HEK293 (cell line): ENCODE measurements around the gene RNF187.

Experiments
- FEZF1 ChIP-seq: fragments of 450-650 bp; formaldehyde crosslinking; IDR thresholded peaks from 2 replicates; pipeline ENCODE4 v1.5.1; 2016; ENCODE audit warnings: missing biosample characterization, missing genetic modification characterization
- GLI4 ChIP-seq: fragments of 450-650 bp; formaldehyde crosslinking; IDR thresholded peaks from 2 replicates; pipeline ENCODE4 v1.5.1; 2016; ENCODE audit warnings: missing biosample characterization, missing genetic modification characterization
- HOXA7 ChIP-seq: sonication (generic); formaldehyde crosslinking; IDR thresholded peaks from 2 replicates; pipeline ENCODE4 v1.8.1; 2022; ENCODE audit warnings: missing genetic modification reagents, borderline replicate concordance
- HOXD13 ChIP-seq: sonication (generic); formaldehyde crosslinking; IDR thresholded peaks from 2 replicates; pipeline ENCODE4 v1.8.0; 2022; ENCODE audit warnings: missing genetic modification reagents, borderline replicate concordance
- KLF8 ChIP-seq: fragments of 450-650 bp; formaldehyde crosslinking; IDR thresholded peaks from 2 replicates; pipeline ENCODE4 v1.5.1; 2016; ENCODE audit warnings: missing biosample characterization, missing genetic modification characterization
- MYNN ChIP-seq: fragments of 450-650 bp; formaldehyde crosslinking; IDR thresholded peaks from 2 replicates; pipeline ENCODE4 v1.5.1; 2016; ENCODE audit warnings: missing biosample characterization, missing genetic modification characterization, borderline replicate concordance
- REPIN1 ChIP-seq: fragments of 450-650 bp; formaldehyde crosslinking; IDR thresholded peaks from 2 replicates; pipeline ENCODE4 v1.5.1; 2017; ENCODE audit warnings: missing biosample characterization, missing genetic modification characterization, low read depth
- SCRT1 ChIP-seq: fragments of 450-650 bp; formaldehyde crosslinking; IDR thresholded peaks from 2 replicates; pipeline ENCODE4 v1.5.1; 2016; ENCODE audit warnings: missing biosample characterization, missing genetic modification characterization, borderline replicate concordance
- SCRT2 ChIP-seq: fragments of 450-650 bp; formaldehyde crosslinking; IDR thresholded peaks from 2 replicates; pipeline ENCODE4 v1.5.1; 2016; ENCODE audit warnings: missing biosample characterization, missing genetic modification characterization
- WT1 ChIP-seq: fragments of 450-650 bp; formaldehyde crosslinking; IDR thresholded peaks from 2 replicates; pipeline ENCODE4 v1.5.1; 2016; ENCODE audit warnings: missing biosample characterization, missing genetic modification characterization
- ZIC2 ChIP-seq: fragments of 450-650 bp; formaldehyde crosslinking; IDR thresholded peaks from 2 replicates; pipeline ENCODE4 v1.5.1; 2016; ENCODE audit warnings: missing biosample characterization, missing genetic modification characterization
- ZNF112 ChIP-seq: fragments of 450-650 bp; formaldehyde crosslinking; IDR thresholded peaks from 2 replicates; pipeline ENCODE4 v1.5.0; 2017; ENCODE audit warnings: missing biosample characterization, missing genetic modification characterization
- ZNF121 ChIP-seq: fragments of 450-650 bp; formaldehyde crosslinking; IDR thresholded peaks from 2 replicates; pipeline ENCODE4 v1.5.1; 2016; ENCODE audit warnings: missing biosample characterization, missing genetic modification characterization
- ZNF239 ChIP-seq: fragments of 450-650 bp; formaldehyde crosslinking; IDR thresholded peaks from 2 replicates; pipeline ENCODE4 v1.5.1; 2016; ENCODE audit warnings: missing biosample characterization, missing genetic modification characterization
- ZNF266 ChIP-seq: fragments of 450-650 bp; formaldehyde crosslinking; IDR thresholded peaks from 2 replicates; pipeline ENCODE4 v1.5.1; 2016; ENCODE audit warnings: missing biosample characterization, missing genetic modification characterization, low read depth
- ZNF335 ChIP-seq: fragments of 450-650 bp; formaldehyde crosslinking; conservative IDR thresholded peaks from 2 replicates; pipeline ENCODE4 v1.5.1; 2016; ENCODE audit warnings: missing biosample characterization, missing genetic modification characterization
- ZNF433 ChIP-seq: fragments of 450-650 bp; formaldehyde crosslinking; IDR thresholded peaks from 2 replicates; pipeline ENCODE4 v1.5.1; 2016; ENCODE audit warnings: missing biosample characterization, missing genetic modification characterization, low read depth
- ZNF48 ChIP-seq: fragments of 450-650 bp; formaldehyde crosslinking; IDR thresholded peaks from 2 replicates; pipeline ENCODE4 v1.5.1; 2016; ENCODE audit warnings: missing biosample characterization, missing genetic modification characterization
- ZNF558 ChIP-seq: fragments of 450-650 bp; formaldehyde crosslinking; IDR thresholded peaks from 2 replicates; pipeline ENCODE4 v1.5.1; 2016; ENCODE audit warnings: missing biosample characterization, missing genetic modification characterization
- ZNF621 ChIP-seq: fragments of 450-650 bp; formaldehyde crosslinking; IDR thresholded peaks from 2 replicates; pipeline ENCODE4 v1.5.1; 2017; ENCODE audit warnings: missing biosample characterization, missing genetic modification characterization
- ZNF626 ChIP-seq: fragments of 450-650 bp; sonication (Bioruptor Pico); formaldehyde crosslinking; IDR thresholded peaks from 2 replicates; pipeline ENCODE4 v1.5.1; 2018; ENCODE audit warnings: missing biosample characterization, missing genetic modification characterization, inconsistent platforms
- ZNF629 ChIP-seq: fragments of 450-650 bp; formaldehyde crosslinking; IDR thresholded peaks from 2 replicates; pipeline ENCODE4 v1.5.1; 2017; ENCODE audit warnings: missing biosample characterization, missing genetic modification characterization
- ZNF777 ChIP-seq: fragments of 450-650 bp; formaldehyde crosslinking; IDR thresholded peaks from 2 replicates; pipeline ENCODE4 v1.5.1; 2017; ENCODE audit warnings: missing biosample characterization, missing genetic modification characterization, borderline replicate concordance
- ZNF792 ChIP-seq: fragments of 450-650 bp; formaldehyde crosslinking; IDR thresholded peaks from 2 replicates; pipeline ENCODE4 v1.5.1; 2016; ENCODE audit warnings: missing biosample characterization, missing genetic modification characterization
- ZSCAN30 ChIP-seq: fragments of 450-650 bp; IDR thresholded peaks from 2 replicates; pipeline ENCODE4 v1.5.1; 2018; ENCODE audit warnings: missing biosample characterization, mild to moderate bottlenecking, missing genetic modification characterization, moderate library complexity
- TF ChIP-seq, protein P1 (sequence below): fragments of 450-650 bp; formaldehyde crosslinking; IDR thresholded peaks from 2 replicates; pipeline ENCODE4 v1.5.1; 2016; ENCODE audit warnings: missing biosample characterization, missing genetic modification characterization
- TF ChIP-seq, protein P2 (sequence below): fragments of 450-650 bp; formaldehyde crosslinking; IDR thresholded peaks from 2 replicates; pipeline ENCODE4 v1.5.1; 2016; ENCODE audit warnings: missing biosample characterization, missing genetic modification characterization, borderline replicate concordance
- TF ChIP-seq, protein P3 (sequence below): fragments of 450-650 bp; formaldehyde crosslinking; IDR thresholded peaks from 2 replicates; pipeline ENCODE4 v1.5.1; 2016; ENCODE audit warnings: missing biosample characterization, missing genetic modification characterization
- TF ChIP-seq, protein P4 (sequence below): fragments of 450-650 bp; formaldehyde crosslinking; IDR thresholded peaks from 2 replicates; pipeline ENCODE4 v1.5.1; 2016; ENCODE audit warnings: missing biosample characterization, missing genetic modification characterization
- TF ChIP-seq, protein P5 (sequence below): fragments of 450-650 bp; formaldehyde crosslinking; IDR thresholded peaks from 2 replicates; pipeline ENCODE4 v1.5.1; 2016; ENCODE audit warnings: missing biosample characterization, missing genetic modification characterization

Gene RNF187

DNA sequence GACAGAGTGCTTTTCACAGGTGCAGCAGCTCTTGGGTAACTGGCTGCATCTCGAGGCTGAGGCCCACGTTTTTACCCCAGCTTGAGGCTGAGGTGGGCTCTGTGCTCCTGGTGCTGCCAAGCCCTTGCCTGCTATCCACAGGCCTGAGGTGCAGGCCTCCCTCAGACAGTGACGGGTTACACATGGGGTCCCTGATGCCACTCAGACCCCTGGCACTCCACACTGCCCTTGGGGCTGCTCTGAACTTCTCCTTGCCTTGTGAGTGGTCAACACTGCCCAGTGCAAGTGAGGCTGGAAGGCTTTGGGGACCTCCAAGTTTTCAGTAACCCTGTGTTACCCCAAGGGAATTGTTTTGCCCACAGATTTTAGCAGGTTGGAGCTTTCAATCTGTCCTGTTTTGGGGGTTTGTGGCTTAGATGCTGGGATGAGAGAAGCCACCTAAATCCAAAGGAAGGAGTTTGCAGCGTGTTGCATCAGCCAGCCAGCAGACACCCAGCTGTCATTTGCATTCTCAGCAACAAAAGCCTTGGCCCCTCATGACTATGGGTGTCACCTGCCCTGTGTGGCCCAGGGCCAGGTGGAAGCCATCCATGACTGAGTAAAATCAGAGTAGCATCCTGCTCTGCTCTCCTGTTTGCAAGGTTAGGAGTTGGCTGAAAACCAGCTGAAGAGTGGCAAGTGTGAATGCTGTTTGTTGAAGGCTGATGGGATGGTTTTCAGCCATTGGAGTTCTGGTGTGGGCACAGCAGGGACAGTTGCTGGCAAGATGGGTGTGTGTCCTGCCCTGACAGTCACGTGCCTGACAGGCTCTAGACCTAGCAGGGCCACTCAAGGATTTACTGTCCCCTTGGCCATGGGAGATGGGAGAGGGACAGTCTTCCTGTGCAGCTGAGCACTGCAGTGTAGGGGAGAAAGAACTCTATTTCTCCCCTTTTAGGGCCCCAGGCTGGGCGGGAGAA, 3.2 kb downstream of the RNF187 start (continued):
- TF ChIP-seq ZNF48 (no peak), WT1 (tag by site-specific recombination) (no peak), ZIC2 (peak; percentile 74), ZNF621 (tag by site-specific recombination) (no peak), GLI4 (tag by site-specific recombination) (no peak), REPIN1 (no peak), ZNF433 (no peak), HOXA7 (CRISPR knock-in tag) (no peak), HOXD13 (CRISPR knock-in tag) (no peak; the same call in 1 of the 2 replicates), KLF8 (tag by site-specific recombination) (no peak), ZNF792 (tag by site-specific recombination) (0 out of 2 replicates have a peak, but pooled peaks have one; percentile 9), FEZF1 (tag by site-specific recombination) (0 out of 2 replicates have a peak, but pooled peaks have one; percentile 14), ZSCAN30 (peak; percentile 63; the same call in 1 of the 2 replicates), ZNF777 (no peak), ZNF112 (tag by site-specific recombination) (no peak), SCRT1 (no peak), MYNN (no peak), ZNF335 (tag by site-specific recombination) (peak; percentile 97), ZNF239 (no peak), ZNF266 (tag by site-specific recombination) (no peak), ZNF629 (tag by site-specific recombination) (no peak), ZNF121 (tag by site-specific recombination) (no peak), SCRT2 (tag by site-specific recombination) (peak; percentile 61), ZNF626 (tag by site-specific recombination) (no peak), ZNF558 (peak; percentile 69)
- TF ChIP-seq, protein P1, sequence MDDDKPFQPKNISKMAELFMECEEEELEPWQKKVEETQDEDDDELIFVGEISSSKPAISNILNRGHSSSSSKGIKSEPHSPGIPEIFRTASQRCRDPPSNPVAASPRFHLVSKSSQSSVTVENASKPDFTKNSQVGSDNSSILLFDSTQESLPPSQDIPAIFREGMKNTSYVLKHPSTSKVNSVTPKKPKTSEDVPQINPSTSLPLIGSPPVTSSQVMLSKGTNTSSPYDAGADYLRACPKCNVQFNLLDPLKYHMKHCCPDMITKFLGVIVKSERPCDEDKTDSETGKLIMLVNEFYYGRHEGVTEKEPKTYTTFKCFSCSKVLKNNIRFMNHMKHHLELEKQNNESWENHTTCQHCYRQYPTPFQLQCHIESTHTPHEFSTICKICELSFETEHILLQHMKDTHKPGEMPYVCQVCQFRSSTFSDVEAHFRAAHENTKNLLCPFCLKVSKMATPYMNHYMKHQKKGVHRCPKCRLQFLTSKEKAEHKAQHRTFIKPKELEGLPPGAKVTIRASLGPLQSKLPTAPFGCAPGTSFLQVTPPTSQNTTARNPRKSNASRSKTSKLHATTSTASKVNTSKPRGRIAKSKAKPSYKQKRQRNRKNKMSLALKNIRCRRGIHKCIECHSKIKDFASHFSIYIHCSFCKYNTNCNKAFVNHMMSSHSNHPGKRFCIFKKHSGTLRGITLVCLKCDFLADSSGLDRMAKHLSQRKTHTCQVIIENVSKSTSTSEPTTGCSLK (tag by site-specific recombination), result no peak
- TF ChIP-seq, protein P2, sequence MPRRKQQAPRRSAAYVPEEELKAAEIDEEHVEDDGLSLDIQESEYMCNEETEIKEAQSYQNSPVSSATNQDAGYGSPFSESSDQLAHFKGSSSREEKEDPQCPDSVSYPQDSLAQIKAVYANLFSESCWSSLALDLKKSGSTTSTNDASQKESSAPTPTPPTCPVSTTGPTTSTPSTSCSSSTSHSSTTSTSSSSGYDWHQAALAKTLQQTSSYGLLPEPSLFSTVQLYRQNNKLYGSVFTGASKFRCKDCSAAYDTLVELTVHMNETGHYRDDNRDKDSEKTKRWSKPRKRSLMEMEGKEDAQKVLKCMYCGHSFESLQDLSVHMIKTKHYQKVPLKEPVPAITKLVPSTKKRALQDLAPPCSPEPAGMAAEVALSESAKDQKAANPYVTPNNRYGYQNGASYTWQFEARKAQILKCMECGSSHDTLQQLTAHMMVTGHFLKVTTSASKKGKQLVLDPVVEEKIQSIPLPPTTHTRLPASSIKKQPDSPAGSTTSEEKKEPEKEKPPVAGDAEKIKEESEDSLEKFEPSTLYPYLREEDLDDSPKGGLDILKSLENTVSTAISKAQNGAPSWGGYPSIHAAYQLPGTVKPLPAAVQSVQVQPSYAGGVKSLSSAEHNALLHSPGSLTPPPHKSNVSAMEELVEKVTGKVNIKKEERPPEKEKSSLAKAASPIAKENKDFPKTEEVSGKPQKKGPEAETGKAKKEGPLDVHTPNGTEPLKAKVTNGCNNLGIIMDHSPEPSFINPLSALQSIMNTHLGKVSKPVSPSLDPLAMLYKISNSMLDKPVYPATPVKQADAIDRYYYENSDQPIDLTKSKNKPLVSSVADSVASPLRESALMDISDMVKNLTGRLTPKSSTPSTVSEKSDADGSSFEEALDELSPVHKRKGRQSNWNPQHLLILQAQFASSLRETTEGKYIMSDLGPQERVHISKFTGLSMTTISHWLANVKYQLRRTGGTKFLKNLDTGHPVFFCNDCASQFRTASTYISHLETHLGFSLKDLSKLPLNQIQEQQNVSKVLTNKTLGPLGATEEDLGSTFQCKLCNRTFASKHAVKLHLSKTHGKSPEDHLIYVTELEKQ (tag by site-specific recombination), result no peak; the same call in 1 of the 2 replicates
- TF ChIP-seq, protein P3, sequence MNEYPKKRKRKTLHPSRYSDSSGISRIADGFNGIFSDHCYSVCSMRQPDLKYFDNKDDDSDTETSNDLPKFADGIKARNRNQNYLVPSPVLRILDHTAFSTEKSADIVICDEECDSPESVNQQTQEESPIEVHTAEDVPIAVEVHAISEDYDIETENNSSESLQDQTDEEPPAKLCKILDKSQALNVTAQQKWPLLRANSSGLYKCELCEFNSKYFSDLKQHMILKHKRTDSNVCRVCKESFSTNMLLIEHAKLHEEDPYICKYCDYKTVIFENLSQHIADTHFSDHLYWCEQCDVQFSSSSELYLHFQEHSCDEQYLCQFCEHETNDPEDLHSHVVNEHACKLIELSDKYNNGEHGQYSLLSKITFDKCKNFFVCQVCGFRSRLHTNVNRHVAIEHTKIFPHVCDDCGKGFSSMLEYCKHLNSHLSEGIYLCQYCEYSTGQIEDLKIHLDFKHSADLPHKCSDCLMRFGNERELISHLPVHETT (tag by site-specific recombination), result no peak
- TF ChIP-seq, protein P4, sequence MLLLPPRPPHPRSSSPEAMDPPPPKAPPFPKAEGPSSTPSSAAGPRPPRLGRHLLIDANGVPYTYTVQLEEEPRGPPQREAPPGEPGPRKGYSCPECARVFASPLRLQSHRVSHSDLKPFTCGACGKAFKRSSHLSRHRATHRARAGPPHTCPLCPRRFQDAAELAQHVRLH (tag by site-specific recombination), result no peak
- TF ChIP-seq, protein P5, sequence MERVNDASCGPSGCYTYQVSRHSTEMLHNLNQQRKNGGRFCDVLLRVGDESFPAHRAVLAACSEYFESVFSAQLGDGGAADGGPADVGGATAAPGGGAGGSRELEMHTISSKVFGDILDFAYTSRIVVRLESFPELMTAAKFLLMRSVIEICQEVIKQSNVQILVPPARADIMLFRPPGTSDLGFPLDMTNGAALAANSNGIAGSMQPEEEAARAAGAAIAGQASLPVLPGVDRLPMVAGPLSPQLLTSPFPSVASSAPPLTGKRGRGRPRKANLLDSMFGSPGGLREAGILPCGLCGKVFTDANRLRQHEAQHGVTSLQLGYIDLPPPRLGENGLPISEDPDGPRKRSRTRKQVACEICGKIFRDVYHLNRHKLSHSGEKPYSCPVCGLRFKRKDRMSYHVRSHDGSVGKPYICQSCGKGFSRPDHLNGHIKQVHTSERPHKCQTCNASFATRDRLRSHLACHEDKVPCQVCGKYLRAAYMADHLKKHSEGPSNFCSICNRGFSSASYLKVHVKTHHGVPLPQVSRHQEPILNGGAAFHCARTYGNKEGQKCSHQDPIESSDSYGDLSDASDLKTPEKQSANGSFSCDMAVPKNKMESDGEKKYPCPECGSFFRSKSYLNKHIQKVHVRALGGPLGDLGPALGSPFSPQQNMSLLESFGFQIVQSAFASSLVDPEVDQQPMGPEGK (tag by site-specific recombination), result peak; percentile 91
